PC-3 (cell line): ENCODE data around the gene SERAC1. TPM values are rescaled to one million over a fixed set of nuclear protein-coding genes. Genes with fewer than 3 reads are reported as not detected.

Source experiments
- ATAC-seq: fragments of 200-7000 bp; cut with Tn5 transposase; 2 replicates; pipeline ENCODE4 v1.9.1; 2020; ENCODE audit warnings: mild to moderate bottlenecking, moderate library complexity
- BruUV-seq: library from RNA; stranded (reverse); fragments of 400-500 nt; replicated peaks from 2 replicates; lab custom pipeline; 2021; lab: Mats Ljungman, UMichigan
- CTCF ChIA-PET: fragments of 300-600 bp; sonication (Branson Sonifier 250); formaldehyde crosslinking; loops from one replicate; lab custom pipeline; 2022; ENCODE audit warnings: antibody characterized with exemption; lab: Charles Lee
- POLR2A ChIA-PET: fragments of 300-600 bp; sonication (Branson Sonifier 250); formaldehyde crosslinking; loops from one replicate; lab custom pipeline; 2022; ENCODE audit warnings: antibody characterized with exemption; ENCODE audit not compliant: unreplicated experiment; lab: Charles Lee
- DNase-seq: peaks from one replicate; pipeline ENCODE4 v3.0.0-alpha.2; 2015
- H2AFZ ChIP-seq: fragments of 300-600 bp; sonication (generic); 2 replicates; pipeline ENCODE4 v1.6.0; 2016; ENCODE audit warnings: antibody characterized with exemption, low read length
- H3F3A ChIP-seq: fragments of 300-600 bp; sonication (generic); one replicate; pipeline ENCODE4 v1.6.0; 2017; ENCODE audit warnings: antibody characterized with exemption, low read length, control low read depth, mild to moderate bottlenecking; ENCODE audit not compliant: unreplicated experiment
- H3K27ac ChIP-seq: fragments of 300-600 bp; sonication (generic); 2 replicates; pipeline ENCODE4 v1.5.1; 2016; ENCODE audit warnings: mild to moderate bottlenecking, low read length
- H3K27me3 ChIP-seq: fragments of 300-600 bp; sonication (generic); 2 replicates; pipeline ENCODE4 v1.6.1; 2016; ENCODE audit warnings: low read length, mixed read lengths
- H3K36me3 ChIP-seq: fragments of 300-600 bp; sonication (generic); 2 replicates; pipeline ENCODE4 v1.6.1; 2016; ENCODE audit warnings: low read depth, mixed run types, low read length, mixed read lengths
- H3K4me1 ChIP-seq: fragments of 300-600 bp; sonication (generic); 2 replicates; pipeline ENCODE4 v1.5.1; 2016; ENCODE audit warnings: low read length; ENCODE audit not compliant: insufficient read depth
- H3K4me2 ChIP-seq: fragments of 300-600 bp; sonication (generic); 2 replicates; pipeline ENCODE4 v1.6.0; 2016; ENCODE audit warnings: low read length
- H3K4me3 ChIP-seq: fragments of 300-600 bp; sonication (generic); 2 replicates; pipeline ENCODE4 v1.5.1; 2016; ENCODE audit warnings: mild to moderate bottlenecking, low read length, mixed read lengths
- H3K79me2 ChIP-seq: fragments of 300-600 bp; sonication (generic); 2 replicates; pipeline ENCODE4 v1.6.1; 2017; ENCODE audit warnings: low read length, mixed read lengths
- H3K9ac ChIP-seq: fragments of 300-600 bp; sonication (generic); 2 replicates; pipeline ENCODE4 v1.6.0; 2016; ENCODE audit warnings: mild to moderate bottlenecking, low read length
- H3K9me2 ChIP-seq: fragments of 300-600 bp; sonication (generic); replicated peaks from 2 replicates; pipeline ENCODE4 v1.6.1; 2016; ENCODE audit warnings: mixed run types, low read length, mixed read lengths
- H3K9me3 ChIP-seq: fragments of 300-600 bp; sonication (generic); 2 replicates; pipeline ENCODE4 v1.6.1; 2016; ENCODE audit warnings: low read length, mixed read lengths
- H4K20me1 ChIP-seq: fragments of 300-600 bp; sonication (generic); 2 replicates; pipeline ENCODE4 v1.6.1; 2016; ENCODE audit warnings: low read length, mixed read lengths
- EZH2 ChIP-seq: fragments of 300-600 bp; sonication (generic); IDR thresholded peaks from one replicate; pipeline ENCODE4 v1.6.1; 2017; ENCODE audit warnings: antibody characterized with exemption, mild to moderate bottlenecking, low read length; ENCODE audit not compliant: unreplicated experiment
- EZH2phosphoT487 ChIP-seq: fragments of 300-600 bp; sonication (generic); IDR thresholded peaks from 2 replicates; pipeline ENCODE4 v1.6.1; 2018; ENCODE audit warnings: mild to moderate bottlenecking, antibody characterized with exemption, low read length, borderline replicate concordance
- intact Hi-C: fragments of 100-400 bp; cut with micrococcal nuclease; formaldehyde crosslinking; loops from 2 replicates; pipeline ENCODE4 v1.9.0; 2023
- total RNA-seq: library from RNA; depleted of rRNA; stranded (reverse); fragments of >200 nt; gene quantifications from 2 replicates; pipeline ENCODE4 v1.2.3, GENCODE V29; 2014
- TF ChIP-seq, protein P1 (sequence below): fragments of 300-600 bp; sonication (generic); conservative IDR thresholded peaks from 2 replicates; pipeline ENCODE4 v1.5.1; 2017; ENCODE audit warnings: antibody characterized with exemption, low read depth, mild to moderate bottlenecking, low read length

The SERAC1 gene
- total RNA-seq, 1 experiment from 2014 or later, result 3.9 TPM

DNA sequence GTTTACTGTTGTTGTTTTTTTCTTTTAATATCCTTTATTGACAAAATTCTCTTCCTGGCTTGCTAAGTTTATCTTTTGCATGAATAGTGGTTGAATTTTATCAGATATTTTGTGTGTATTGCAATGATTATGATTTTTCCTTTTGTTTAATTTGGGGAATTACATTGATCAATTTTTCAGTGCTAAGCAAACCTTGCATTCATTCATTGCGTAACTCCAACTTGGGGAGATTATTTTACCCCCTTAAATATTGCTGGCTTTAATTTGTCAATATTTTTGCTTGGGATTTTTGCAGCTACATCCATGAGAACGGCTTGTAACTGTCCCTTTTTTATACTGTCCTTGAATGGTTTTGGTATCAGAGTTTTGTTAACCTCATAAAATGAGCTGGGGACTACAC is 63.4 kb downstream of the SERAC1 start:
- H3K79me2 ChIP-seq, result no peaks in the 10 kb centered on the region
- no peaks in the 10 kb centered on the region for H3F3A ChIP-seq
- H3K27ac ChIP-seq, result no peak overlapping the region
- H3K9me3 ChIP-seq, result no peaks in the 10 kb centered on the region
- BruUV-seq, result no TSS peak
- no peak for ATAC-seq
- H3K4me2 ChIP-seq, result no peak overlapping the region
- H4K20me1 ChIP-seq, result no peaks in the 10 kb centered on the region
- H3K4me1 ChIP-seq, result no peaks in the 10 kb centered on the region
- H2AFZ ChIP-seq, result no peak overlapping the region
- no peaks in the 10 kb centered on the region for H3K27me3 ChIP-seq
- TF ChIP-seq, protein P1, sequence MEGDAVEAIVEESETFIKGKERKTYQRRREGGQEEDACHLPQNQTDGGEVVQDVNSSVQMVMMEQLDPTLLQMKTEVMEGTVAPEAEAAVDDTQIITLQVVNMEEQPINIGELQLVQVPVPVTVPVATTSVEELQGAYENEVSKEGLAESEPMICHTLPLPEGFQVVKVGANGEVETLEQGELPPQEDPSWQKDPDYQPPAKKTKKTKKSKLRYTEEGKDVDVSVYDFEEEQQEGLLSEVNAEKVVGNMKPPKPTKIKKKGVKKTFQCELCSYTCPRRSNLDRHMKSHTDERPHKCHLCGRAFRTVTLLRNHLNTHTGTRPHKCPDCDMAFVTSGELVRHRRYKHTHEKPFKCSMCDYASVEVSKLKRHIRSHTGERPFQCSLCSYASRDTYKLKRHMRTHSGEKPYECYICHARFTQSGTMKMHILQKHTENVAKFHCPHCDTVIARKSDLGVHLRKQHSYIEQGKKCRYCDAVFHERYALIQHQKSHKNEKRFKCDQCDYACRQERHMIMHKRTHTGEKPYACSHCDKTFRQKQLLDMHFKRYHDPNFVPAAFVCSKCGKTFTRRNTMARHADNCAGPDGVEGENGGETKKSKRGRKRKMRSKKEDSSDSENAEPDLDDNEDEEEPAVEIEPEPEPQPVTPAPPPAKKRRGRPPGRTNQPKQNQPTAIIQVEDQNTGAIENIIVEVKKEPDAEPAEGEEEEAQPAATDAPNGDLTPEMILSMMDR, result no peak
- TF ChIP-seq EZH2, result no peak
- TF ChIP-seq EZH2phosphoT487, result no peak
- POLR2A ChIA-PET, result no interaction called here
- CTCF ChIA-PET, result no interaction called here
- H3K36me3 ChIP-seq, result no peaks in the 10 kb centered on the region
- H3K4me3 ChIP-seq, result no peak overlapping the region
- H3K9me2 ChIP-seq, result no peaks in the 10 kb centered on the region
- H3K9ac ChIP-seq, result no peak overlapping the region
- no peak for DNase-seq
- intact Hi-C loops, result no loop called here

DNA sequence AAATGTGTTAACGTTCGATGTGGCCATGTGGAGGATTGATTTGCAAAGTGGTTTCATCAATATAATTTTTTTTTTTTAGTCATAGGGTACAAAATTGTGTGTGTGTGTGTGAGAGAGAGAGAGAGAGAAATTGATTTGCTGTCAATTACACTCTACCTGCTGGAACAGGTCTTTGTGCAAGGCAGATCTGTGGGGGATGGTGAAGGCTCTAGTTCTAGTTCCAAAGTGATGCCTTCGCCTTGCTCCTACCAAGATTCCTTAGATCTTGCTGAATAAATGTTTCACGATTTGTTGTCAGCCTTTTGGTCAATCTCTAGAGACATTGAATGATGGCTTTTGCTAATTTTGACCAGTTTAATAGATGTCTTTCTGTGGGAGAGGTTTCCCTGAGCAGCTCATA is 64.8 kb downstream of the SERAC1 start:
- TF ChIP-seq EZH2phosphoT487 (no peak), EZH2 (no peak)
- TF ChIP-seq, protein P1, result no peak
- no peaks in the 10 kb centered on the region for H3K27me3 ChIP-seq
- no peak overlapping the region for H3K4me3 ChIP-seq
- H3K4me1 ChIP-seq, result no peaks in the 10 kb centered on the region
- POLR2A ChIA-PET, result no interaction called here
- H3K9me2 ChIP-seq, result no peaks in the 10 kb centered on the region
- no peak overlapping the region for H3K4me2 ChIP-seq
- BruUV-seq, result no TSS peak
- CTCF ChIA-PET, result no interaction called here
- H2AFZ ChIP-seq, result no peak overlapping the region
- no peaks in the 10 kb centered on the region for H3K36me3 ChIP-seq
- H3F3A ChIP-seq, result no peaks in the 10 kb centered on the region
- H3K9me3 ChIP-seq, result no peaks in the 10 kb centered on the region
- no peak overlapping the region for H3K9ac ChIP-seq
- no peaks in the 10 kb centered on the region for H4K20me1 ChIP-seq
- ATAC-seq (no peak), DNase-seq (no peak)
- intact Hi-C loops, result no loop called here
- H3K27ac ChIP-seq, result no peak overlapping the region
- H3K79me2 ChIP-seq, result no peaks in the 10 kb centered on the region

DNA sequence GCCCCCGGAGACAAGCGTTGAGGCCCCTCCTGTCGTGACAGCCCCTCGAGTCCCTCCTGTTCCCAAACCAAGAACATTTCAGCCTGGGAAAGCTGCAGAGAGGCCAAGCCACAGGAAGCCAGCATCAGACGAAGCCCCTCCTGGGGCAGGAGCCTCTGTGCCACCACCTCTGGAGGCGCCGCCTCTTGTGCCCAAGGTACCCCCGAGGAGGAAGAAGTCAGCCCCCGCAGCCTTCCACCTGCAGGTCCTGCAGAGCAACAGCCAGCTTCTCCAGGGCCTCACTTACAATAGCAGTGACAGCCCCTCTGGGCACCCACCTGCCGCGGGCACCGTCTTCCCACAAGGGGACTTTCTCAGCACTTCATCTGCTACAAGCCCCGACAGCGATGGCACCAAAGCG is 72.4 kb downstream of the SERAC1 start:
- H3K4me3 ChIP-seq, result no peak overlapping the region
- no peak overlapping the region for H3K27ac ChIP-seq
- no peak overlapping the region for H3K4me2 ChIP-seq
- intact Hi-C loops, result no loop called here
- no peaks in the 10 kb centered on the region for H3K27me3 ChIP-seq
- BruUV-seq, result no TSS peak
- no peak for ATAC-seq
- peaks cover 14% of the 10 kb centered on the region; the same call in 1 of the 2 replicates for H3K36me3 ChIP-seq
- no peak for DNase-seq
- ChIA-PET POLR2A (no interaction called here), CTCF (no interaction called here)
- no peaks in the 10 kb centered on the region for H3F3A ChIP-seq
- no peaks in the 10 kb centered on the region for H4K20me1 ChIP-seq
- H3K9me3 ChIP-seq, result no peaks in the 10 kb centered on the region
- H3K9me2 ChIP-seq, result no peaks in the 10 kb centered on the region
- no peak for TF ChIP-seq EZH2
- TF ChIP-seq, protein P1, result no peak
- no peak for TF ChIP-seq EZH2phosphoT487
- H2AFZ ChIP-seq, result no peak overlapping the region
- no peaks in the 10 kb centered on the region for H3K79me2 ChIP-seq
- no peak overlapping the region for H3K9ac ChIP-seq
- no peaks in the 10 kb centered on the region for H3K4me1 ChIP-seq
